NCI-H526 treated with DMSO at 0.1 percent for 48 hours (cell line): ENCODE results near the gene NPC2.

Source experiments
- DNase-seq: peaks from one replicate; lab custom pipeline; 2025; lab: John Stamatoyannopoulos, UW

Gene NPC2

DNA sequence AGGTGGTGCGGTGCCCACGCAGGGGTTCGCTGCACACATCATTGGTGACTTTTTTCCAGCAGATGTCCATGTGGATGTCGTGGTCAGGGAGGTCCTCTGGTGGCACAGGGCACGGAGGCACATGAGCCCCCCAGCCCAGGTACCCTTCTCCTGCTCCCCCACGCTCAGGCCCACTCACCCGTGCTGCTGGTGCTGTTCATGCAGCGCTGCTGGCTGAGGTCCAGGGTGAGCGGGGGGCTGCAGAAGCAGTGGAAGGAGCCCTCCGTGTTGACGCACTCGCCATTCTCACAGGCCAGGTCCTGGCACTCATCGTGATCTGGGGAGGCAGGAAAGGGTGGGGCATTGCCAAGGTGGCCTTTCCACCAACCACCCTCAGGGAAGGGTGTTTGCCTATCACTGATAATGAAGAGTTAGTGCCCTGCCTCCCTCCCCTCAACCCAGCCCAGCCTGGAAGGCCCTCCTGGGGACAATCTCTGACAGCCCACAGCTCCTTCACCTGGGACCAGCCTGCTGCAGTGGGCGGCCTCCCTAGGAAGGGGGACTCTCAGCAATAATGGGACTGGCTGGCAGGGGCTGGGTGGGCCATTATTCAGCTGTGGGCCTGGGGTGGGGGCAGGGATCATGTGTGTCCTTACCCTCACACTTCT, 10.3 kb upstream of the NPC2 start:
- DNase-seq: no peak

DNA sequence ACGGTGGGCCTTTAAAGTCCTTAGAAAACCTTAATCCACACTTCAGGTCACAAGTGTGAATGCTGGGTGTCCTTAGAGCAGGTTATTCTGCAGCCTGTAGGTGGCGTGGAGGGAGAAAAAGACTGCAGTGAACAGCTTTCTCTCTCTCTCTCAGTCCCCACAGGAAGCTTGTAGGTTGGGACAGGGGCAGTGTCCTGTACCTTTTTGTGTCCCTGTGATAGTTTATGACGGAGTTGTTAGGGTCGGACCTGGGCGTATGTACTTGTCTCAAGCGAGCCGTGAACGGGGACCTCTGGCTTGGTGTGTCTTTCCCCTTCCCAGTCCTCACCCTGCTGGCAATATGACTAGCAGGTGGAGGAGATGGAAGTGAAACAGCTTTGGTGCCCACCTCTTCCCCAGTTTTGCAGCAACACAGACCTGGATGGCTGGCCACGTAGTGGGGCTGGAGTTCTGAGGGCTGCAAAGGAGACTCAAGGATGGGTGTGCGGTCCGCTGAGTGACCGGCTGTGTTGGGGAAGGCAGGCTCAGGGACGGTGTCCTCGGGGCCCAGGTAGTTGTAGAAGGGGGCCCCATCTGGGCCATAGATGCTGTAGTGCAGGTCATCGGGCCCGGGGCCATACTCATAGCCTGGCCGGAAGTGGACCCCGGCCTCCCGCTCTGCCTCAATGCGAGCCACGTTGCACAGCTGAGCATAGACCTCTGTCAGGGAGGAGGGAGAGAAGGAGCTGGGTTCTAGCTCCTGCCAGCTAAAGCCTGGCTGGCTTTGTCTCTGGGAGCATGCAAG, 9.3 kb upstream of the NPC2 start:
- DNase-seq: peak; percentile 6

DNA sequence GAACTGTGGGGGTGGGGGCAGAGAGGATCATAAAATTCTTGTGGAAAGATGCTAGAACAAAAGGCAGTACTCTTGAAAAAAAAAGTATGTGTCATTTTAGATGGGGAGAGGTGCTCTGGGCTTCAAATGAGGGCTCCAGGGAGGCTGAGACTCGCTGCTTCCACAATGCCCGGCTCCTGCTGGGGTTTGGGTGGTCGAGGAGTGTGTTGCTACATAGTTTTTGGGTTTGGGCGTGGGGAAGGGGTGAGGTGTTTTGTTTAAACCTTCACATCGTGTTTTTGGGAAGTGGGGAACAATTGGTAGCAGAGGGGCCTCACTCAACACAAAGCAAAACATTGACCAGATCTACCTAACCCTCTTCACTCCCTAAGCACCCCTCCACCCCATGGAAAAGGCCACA, 8.6 kb upstream of the NPC2 start:
- DNase-seq: no peak

GRCh38 chr14:74501135-74501614, 8.1 kb upstream of the NPC2 start:
- peak; percentile 41 for DNase-seq

GRCh38 chr14:74500417-74501134, 7.5 kb upstream of the NPC2 start:
- no peak for DNase-seq

GRCh38 chr14:74495356-74495755, 2.3 kb upstream of the NPC2 start:
- DNase-seq: no peak

DNA sequence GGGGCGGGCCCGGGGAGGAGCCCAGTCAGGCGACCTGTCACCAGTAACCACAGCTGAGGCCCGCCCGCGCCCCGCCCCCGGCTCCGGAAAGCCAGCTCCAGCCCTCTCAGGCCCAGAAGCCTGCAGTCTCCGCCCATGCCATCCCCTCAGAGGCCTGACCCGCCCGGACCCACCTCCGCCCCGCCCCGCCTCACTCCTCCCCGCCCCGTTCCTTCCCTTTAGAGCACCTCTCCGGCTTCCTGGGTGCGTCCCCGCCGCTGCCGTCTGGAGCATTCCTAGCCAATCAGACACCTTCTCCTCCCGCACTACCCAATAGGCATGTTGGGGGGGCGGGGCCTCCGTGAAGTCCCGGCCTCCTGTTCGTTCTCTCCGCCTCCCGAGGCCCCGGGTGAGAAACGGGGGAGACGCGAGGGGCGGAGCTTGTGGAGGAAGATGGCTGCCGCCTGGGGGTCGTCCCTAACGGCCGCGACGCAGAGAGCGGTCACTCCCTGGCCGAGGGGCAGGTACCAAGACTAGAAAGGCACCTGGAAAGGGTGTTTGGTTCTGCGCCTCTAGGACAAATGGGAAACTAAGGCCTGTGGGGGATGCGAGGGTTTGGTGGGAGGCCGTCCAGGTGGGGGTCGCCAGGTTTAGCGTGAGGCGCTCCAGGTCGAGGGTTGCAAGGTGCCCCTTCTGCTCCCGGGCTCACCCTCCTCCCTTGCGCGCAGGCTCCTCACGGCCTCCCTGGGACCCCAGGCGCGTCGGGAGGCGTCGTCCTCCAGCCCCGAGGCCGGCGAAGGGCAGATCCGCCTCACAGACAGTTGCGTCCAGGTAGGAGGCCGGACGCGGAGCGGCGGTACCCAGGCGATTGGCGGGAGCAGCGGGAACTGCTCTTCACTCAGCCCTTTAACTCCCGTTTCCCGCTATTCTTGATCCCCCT, 497 bp upstream of the NPC2 start, which contains the start of gene ISCA2:
Gene ISCA2 (plus strand): TSS at position 423 of the 919 bp plus-strand sequence. CDS start 10 bp downstream, at position 433.
- peak; percentile 99 for DNase-seq

- DNase-seq: peak; percentile 5
These were observed 939 bp downstream of the NPC2 start for GRCh38 chr14:74491956-74492775.

DNA sequence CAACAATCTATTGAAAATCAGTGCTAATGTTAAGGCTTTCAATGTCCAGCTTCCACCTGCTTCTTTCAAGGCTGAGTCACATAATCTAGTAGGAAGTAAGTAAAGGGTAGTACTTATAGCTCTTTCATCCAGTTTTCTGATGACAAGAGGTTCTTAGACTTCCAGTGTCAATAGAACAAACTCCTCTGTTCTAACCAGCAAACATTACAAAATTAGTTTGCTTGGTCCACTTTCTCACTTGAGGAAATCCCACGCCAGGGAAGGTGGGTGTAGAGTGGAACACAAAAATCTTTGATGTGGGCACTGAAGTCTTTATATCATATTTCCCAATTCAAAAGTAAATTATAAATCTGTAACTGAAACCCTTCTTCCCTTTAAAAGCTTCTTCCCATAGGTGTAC, 2.6 kb downstream of the NPC2 start:
- DNase-seq: no peak

DNA sequence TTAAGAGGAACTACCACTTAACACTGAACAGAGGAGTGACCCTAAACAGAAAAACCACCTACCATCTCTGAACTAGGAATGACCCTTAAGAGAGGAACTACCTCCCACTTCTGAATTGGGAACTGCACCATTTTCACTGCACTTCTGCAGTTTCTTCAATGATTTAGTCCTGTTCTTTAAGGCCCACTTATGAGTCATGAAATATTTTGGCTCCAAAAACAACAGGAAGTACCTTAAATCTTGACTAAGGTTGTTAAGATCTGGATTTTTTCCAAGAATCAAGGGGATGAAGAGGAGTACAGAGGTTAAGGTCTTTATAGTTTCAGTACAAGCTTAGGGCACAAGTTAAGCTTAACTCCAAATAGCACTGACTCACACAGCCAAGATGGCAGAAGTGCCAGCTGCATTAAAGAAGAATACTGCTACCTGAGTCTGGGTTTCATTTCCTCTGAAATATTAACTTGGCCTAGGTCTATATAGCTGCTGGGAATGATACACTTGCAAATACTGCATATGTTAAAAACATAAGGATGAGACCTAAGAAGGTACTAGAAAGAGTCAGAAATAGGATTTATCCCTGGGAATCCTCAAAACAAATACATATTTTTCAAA, 4.2 kb downstream of the NPC2 start:
- no peak for DNase-seq

DNA sequence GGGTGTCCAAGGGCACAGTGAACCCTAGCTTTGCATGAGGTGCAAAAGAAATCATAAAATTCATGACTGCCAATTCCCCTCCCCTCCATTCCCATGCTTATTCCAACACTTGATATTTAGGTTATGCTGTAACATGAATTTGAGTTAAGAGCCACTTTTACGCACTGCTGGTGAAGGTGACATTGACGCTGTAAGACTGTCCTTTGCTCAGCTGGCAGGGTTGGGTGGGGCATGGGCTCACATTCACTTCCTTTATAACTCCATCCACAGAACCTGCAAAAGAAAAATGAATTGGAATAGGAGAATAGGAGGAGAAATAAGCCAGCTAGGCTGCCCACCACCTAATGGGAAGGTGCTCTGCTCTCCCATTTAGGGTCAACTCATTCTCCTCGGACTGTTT, 6.9 kb downstream of the NPC2 start:
- no peak for DNase-seq

DNA sequence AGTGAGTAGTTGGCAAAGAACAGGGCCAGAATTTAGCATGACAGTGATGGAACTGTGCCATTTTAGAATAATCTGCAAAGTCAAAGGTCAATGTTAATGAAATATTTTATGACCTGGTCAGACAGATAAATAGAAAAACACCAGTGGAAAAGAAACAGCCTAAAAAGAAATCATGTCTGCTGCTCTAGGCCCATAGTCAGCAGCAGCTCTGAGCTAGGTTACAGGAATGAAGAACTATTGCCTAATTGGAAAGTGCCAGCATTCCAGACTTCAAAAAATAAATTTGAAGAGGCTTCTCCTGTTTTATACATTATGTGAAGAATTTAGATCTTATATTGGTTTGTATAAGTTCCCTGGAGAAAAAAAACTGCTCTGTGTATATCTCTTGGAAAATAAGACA, 9.8 kb downstream of the NPC2 start:
- DNase-seq: no peak

- DNase-seq: no peak
These were observed 10.5 kb downstream of the NPC2 start for GRCh38 chr14:74482571-74482970.

GRCh38 chr14:74480046-74480445, 13.1 kb downstream of the NPC2 start:
- DNase-seq: no peak

DNA sequence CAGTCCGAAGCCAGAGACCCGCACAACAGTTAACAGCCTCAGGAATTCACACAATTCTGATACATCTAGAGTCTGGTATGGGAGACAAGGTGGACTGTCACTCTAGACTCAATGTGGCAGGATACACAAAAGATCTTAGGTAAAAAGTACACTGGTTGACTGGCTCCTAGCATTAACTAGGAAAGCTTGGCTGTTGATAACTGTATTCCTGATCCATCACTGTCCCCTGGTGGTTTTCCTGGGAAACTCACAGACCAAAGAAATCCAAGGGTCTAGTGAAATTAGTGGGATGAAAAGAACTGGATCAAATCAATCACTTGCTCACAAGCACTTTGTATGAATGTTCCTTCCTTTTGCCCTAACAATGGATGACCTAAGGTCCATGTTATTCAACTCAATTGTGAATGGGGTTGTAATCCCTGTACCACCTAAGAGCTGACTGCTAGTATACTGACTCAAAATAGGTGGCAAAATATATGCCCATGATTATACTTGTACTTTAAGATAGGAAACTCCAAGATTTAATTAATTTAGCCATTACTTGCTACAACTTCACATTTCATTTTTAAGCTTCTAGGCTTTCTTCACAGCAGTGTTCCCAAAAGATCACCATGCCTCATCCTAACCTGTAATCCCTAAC, 14.0 kb downstream of the NPC2 start:
- DNase-seq: peak; percentile 7

GRCh38 chr14:74476607-74477006, 16.5 kb downstream of the NPC2 start:
- DNase-seq: no peak

GRCh38 chr14:74476107-74476506, 17.0 kb downstream of the NPC2 start:
- no peak for DNase-seq

DNA sequence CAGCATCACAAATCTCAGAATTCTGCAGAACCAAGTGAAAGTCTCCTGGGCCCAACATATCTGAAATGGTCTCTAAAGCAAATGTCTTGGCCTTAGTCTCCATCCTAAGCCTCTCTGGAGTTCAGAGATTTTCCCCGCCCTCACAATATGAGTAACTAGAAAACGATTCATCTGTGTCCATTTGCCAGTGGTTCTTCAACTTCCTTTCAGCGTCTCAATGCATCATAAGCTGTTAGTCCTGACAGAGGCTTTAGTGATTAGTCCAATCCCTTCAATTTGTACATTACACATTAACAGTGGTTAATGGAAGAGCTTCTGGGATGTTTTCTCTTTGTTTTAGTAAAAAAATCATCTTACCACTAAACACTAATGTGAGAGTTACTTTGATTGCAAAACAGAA, 17.4 kb downstream of the NPC2 start:
- no peak for DNase-seq

- DNase-seq: no peak
These were observed 18.7 kb downstream of the NPC2 start for GRCh38 chr14:74474376-74474775.

DNA sequence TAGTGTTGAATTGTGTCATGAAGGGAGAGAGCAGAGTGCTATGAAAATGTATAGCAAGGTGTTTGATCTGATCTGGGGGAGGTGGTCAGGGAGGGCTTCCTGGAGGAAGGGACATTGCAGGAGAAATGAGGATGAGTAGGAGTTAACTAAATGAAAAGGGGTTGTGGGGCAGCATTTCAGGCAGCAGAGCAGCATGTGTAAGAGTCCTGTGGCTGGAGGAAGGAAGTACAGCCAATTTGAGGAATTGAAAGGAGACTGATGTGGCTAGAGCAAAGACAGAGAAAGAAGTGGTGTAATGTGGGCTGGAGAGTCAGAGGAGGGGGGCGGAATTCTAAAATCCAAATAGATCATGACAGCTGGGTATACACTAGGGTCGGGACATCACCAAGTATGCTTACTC, 20.5 kb downstream of the NPC2 start:
- DNase-seq: no peak
